B cell (primary cell): ENCODE data around the gene ATP10A. TPM values are rescaled to one million over a fixed set of nuclear protein-coding genes. Genes with fewer than 3 reads are reported as not detected.

ENCODE experiments used
- ATAC-seq: fragments of 200-7000 bp; cut with Tn5 transposase; one replicate; pipeline ENCODE4 v1.10.0; 2021; ENCODE audit warnings: low read depth, mild to moderate bottlenecking, moderate number of reproducible peaks, moderate library complexity
- CTCF ChIA-PET: fragments of 350-600 bp; sonication (Branson Sonifier 250); formaldehyde crosslinking; loops from one replicate; lab custom pipeline; 2021; ENCODE audit warnings: antibody characterized with exemption, inconsistent platforms; lab: Charles Lee
- POLR2A ChIA-PET: fragments of 350-600 bp; sonication (Branson Sonifier 250); formaldehyde crosslinking; loops from one replicate; lab custom pipeline; 2021; ENCODE audit warnings: antibody characterized with exemption; lab: Charles Lee
- DNase-seq: peaks from one replicate; pipeline ENCODE4 v3.0.0; 2013
- H2AFZ ChIP-seq: 2 replicates; pipeline ENCODE4 v1.6.1; 2012; ENCODE audit warnings: mild to moderate bottlenecking, low read depth, low read length; ENCODE audit not compliant: insufficient read depth, poor library complexity, severe bottlenecking
- H3K27ac ChIP-seq, 2 donors: 1 replicate in 1 of 2; 2 replicates in 1 of 2; pipeline ENCODE4 v1.5.1; 2012 to 2013; ENCODE audit warnings: low read length in 2 of 2, mild to moderate bottlenecking in 2 of 2, moderate library complexity in 1 of 2
- H3K27me3 ChIP-seq, 4 experiments: fragments of 200-600 bp in 1 of 4; sonication (generic) in 1 of 4; replicated peaks in 1 of 4; 1 replicate in 2 of 4; 2 replicates in 2 of 4; pipeline versions ENCODE4 v1.6.1 to v1.7.0; 2013 to 2016; ENCODE audit warnings: low read length in 3 of 4, mild to moderate bottlenecking in 2 of 4, mixed read lengths in 1 of 4, moderate library complexity in 1 of 4; ENCODE audit not compliant: insufficient read depth in 4 of 4, control insufficient read depth in 3 of 4; ENCODE audit errors: control extremely low read depth in 1 of 4
- H3K36me3 ChIP-seq, 2 experiments: replicated peaks in 1 of 2; 1 replicate in 1 of 2; 2 replicates in 1 of 2; pipeline versions ENCODE4 v1.6.1 to v1.7.1; 2013; ENCODE audit warnings: low read length in 1 of 2; ENCODE audit not compliant: insufficient read depth in 2 of 2, control insufficient read depth in 1 of 2; ENCODE audit errors: control extremely low read depth in 1 of 2, extremely low read depth in 1 of 2
- H3K4me1 ChIP-seq, 2 donors: fragments of 200-600 bp in 1 of 2; sonication (generic) in 1 of 2; 1 replicate in 1 of 2; 2 replicates in 1 of 2; pipeline versions ENCODE4 v1.5.1 to v1.6.1; 2013 to 2017; ENCODE audit warnings: low read length in 2 of 2; ENCODE audit not compliant: control insufficient read depth in 2 of 2, insufficient read depth in 2 of 2
- H3K4me2 ChIP-seq: replicated peaks from 2 replicates; pipeline ENCODE3; 2012; ENCODE audit warnings: mild to moderate bottlenecking, low read depth, low read length; ENCODE audit not compliant: poor library complexity, severe bottlenecking
- H3K4me3 ChIP-seq, 5 experiments: fragments of 200-600 bp in 1 of 5; sonication (generic) in 1 of 5; 1 replicate in 3 of 5; 2 replicates in 2 of 5; pipeline versions ENCODE4 v1.5.1 to v1.7.0; 2011 to 2016; ENCODE audit warnings: low read length in 4 of 5, mild to moderate bottlenecking in 4 of 5, low read depth in 2 of 5, control low read depth in 1 of 5, moderate library complexity in 1 of 5; ENCODE audit not compliant: insufficient read depth in 1 of 5; ENCODE audit errors: control extremely low read depth in 1 of 5, extremely low read depth in 1 of 5
- H3K79me2 ChIP-seq: fragments of 200-600 bp; sonication (generic); one replicate; pipeline ENCODE4 v1.6.0; 2016; ENCODE audit warnings: low read length; ENCODE audit not compliant: control insufficient read depth, insufficient read depth
- H3K9ac ChIP-seq: fragments of 200-600 bp; sonication (generic); 2 replicates; pipeline ENCODE4 v1.6.1; 2017; ENCODE audit warnings: mild to moderate bottlenecking, low read length, moderate library complexity
- H3K9me3 ChIP-seq, 3 donors: one replicate each; pipeline versions ENCODE4 v1.6.1 to v1.7.1; 2013; ENCODE audit warnings: low read length in 2 of 3; ENCODE audit not compliant: control insufficient read depth in 2 of 3, insufficient read depth in 1 of 3; ENCODE audit errors: control extremely low read depth in 1 of 3
- H4K20me1 ChIP-seq: 2 replicates; pipeline ENCODE4 v1.6.0; 2012; ENCODE audit warnings: mild to moderate bottlenecking, low read length; ENCODE audit not compliant: insufficient read depth, control insufficient read depth, poor library complexity, severe bottlenecking
- H3K27ac Mint-ChIP-seq: one replicate; pipeline ENCODE4 v1.8.0; 2021; ENCODE audit warnings: mixed read lengths
- H3K27me3 Mint-ChIP-seq: one replicate; pipeline ENCODE4 v1.8.0; 2021; ENCODE audit warnings: mixed read lengths
- H3K4me1 Mint-ChIP-seq: one replicate; pipeline ENCODE4 v1.8.0; 2021; ENCODE audit warnings: mixed read lengths
- H3K4me3 Mint-ChIP-seq: one replicate; pipeline ENCODE4 v1.8.0; 2021; ENCODE audit warnings: mixed read lengths
- H3K9me3 Mint-ChIP-seq: one replicate; pipeline ENCODE4 v1.8.0; 2022; ENCODE audit warnings: mixed read lengths; ENCODE audit not compliant: insufficient read depth
- EZH2 ChIP-seq: IDR thresholded peaks from 2 replicates; pipeline ENCODE4 v1.6.1; 2012; ENCODE audit warnings: borderline replicate concordance, low read depth, mild to moderate bottlenecking, moderate library complexity, low read length; ENCODE audit not compliant: insufficient read depth, poor library complexity, severe bottlenecking
- WGBS: methylation state at CpG from one replicate; pipeline ENCODE4 v1.1.5; 2013; ENCODE audit warnings: missing lambda C conversion rate; ENCODE audit not compliant: insufficient coverage; 5-methylcytosine and 5-hydroxymethylcytosine counted together
- intact Hi-C: fragments of 100-400 bp; cut with micrococcal nuclease; formaldehyde crosslinking; loops from one replicate; pipeline ENCODE4 v1.10.0; 2022
- polyA plus RNA-seq: library from polyadenylated mRNA; depleted of rRNA; stranded (reverse); fragments of >200 nt; gene quantifications from 2 replicates; pipeline ENCODE4 v1.2.3, GENCODE V29; 2012
- total RNA-seq, 2 donors: library from RNA; stranded (reverse); fragments of 120-200 nt in 1 of 2; gene quantifications; 1 replicate in 1 of 2; 2 replicates in 1 of 2; pipeline versions ENCODE4 v1.2.3 to v1.2.4, GENCODE V29; 2013 to 2022
- TF ChIP-seq, protein P1 (sequence below): fragments of 200-600 bp; IDR thresholded peaks from one replicate; pipeline ENCODE4 v1.8.0; 2022; ENCODE audit warnings: antibody characterized with exemption, mild to moderate bottlenecking

ATP10A gene
- total and polyA plus RNA-seq, 2 donors (not counting 1 experiment from before 2014, with no cell fraction given): 0.21 to 0.22 TPM

GRCh38 chr15:25701721-25702465 is 161.2 kb downstream of the ATP10A start:
- 89% methylated on average over 12 of the region's 19 CpGs for WGBS
- CTCF ChIA-PET: interaction anchor here (1.3 kb wide), 1 partner anchor 8 kb away, joined by 5 read pairs; no protein-coding TSS in a partner anchor

GRCh38 chr15:25700916-25701315 is 162.2 kb downstream of the ATP10A start:
- Histone ChIP-seq H3K36me3 (no peaks in the 10 kb centered on the region), H3K4me2 (no peak overlapping the region), H3K27ac (no peak overlapping the region), H2AFZ (no peak overlapping the region), H3K4me1 (no peaks in the 10 kb centered on the region), H3K79me2 (no peaks in the 10 kb centered on the region), H3K9me3 (no peaks in the 10 kb centered on the region), H4K20me1 (no peaks in the 10 kb centered on the region), H3K27me3 (no peaks in the 10 kb centered on the region), H3K4me3 (no peak overlapping the region), H3K9ac (no peak overlapping the region)
- ChIA-PET POLR2A (no interaction called here), CTCF (interaction anchor here (1.3 kb wide), 1 partner anchor 9 kb away, joined by 5 read pairs; no protein-coding TSS in a partner anchor)
- no peaks in the 10 kb centered on the region for H3K27me3 Mint-ChIP-seq
- H3K4me1 Mint-ChIP-seq: no peaks in the 10 kb centered on the region
- TF ChIP-seq EZH2: no peak
- TF ChIP-seq, protein P1, sequence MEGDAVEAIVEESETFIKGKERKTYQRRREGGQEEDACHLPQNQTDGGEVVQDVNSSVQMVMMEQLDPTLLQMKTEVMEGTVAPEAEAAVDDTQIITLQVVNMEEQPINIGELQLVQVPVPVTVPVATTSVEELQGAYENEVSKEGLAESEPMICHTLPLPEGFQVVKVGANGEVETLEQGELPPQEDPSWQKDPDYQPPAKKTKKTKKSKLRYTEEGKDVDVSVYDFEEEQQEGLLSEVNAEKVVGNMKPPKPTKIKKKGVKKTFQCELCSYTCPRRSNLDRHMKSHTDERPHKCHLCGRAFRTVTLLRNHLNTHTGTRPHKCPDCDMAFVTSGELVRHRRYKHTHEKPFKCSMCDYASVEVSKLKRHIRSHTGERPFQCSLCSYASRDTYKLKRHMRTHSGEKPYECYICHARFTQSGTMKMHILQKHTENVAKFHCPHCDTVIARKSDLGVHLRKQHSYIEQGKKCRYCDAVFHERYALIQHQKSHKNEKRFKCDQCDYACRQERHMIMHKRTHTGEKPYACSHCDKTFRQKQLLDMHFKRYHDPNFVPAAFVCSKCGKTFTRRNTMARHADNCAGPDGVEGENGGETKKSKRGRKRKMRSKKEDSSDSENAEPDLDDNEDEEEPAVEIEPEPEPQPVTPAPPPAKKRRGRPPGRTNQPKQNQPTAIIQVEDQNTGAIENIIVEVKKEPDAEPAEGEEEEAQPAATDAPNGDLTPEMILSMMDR: no peak
- ATAC-seq (no peak), DNase-seq (no peak)
- intact Hi-C loops: no loop called here
- WGBS: 97% methylated on average over 7 of the region's 7 CpGs
- H3K9me3 Mint-ChIP-seq: no peaks in the 10 kb centered on the region
- no peak overlapping the region for H3K27ac Mint-ChIP-seq
- no peak overlapping the region for H3K4me3 Mint-ChIP-seq

More at GRCh38 chr15:25701721-25702465, 161.2 kb downstream of the ATP10A start:
- DNase-seq: no peak
- Histone ChIP-seq H2AFZ (no peak overlapping the region), H3K4me2 (no peak overlapping the region), H4K20me1 (no peaks in the 10 kb centered on the region), H3K4me1 (no peaks in the 10 kb centered on the region), H3K36me3 (no peaks in the 10 kb centered on the region), H3K27me3 (no peaks in the 10 kb centered on the region), H3K9me3 (no peaks in the 10 kb centered on the region), H3K27ac (no peak overlapping the region), H3K9ac (no peak overlapping the region), H3K4me3 (no peak overlapping the region), H3K79me2 (no peaks in the 10 kb centered on the region)
- intact Hi-C loops: no loop called here
- H3K4me1 Mint-ChIP-seq: no peaks in the 10 kb centered on the region
- no peak overlapping the region for H3K27ac Mint-ChIP-seq
- no peak for ATAC-seq
- no peaks in the 10 kb centered on the region for H3K27me3 Mint-ChIP-seq
- TF ChIP-seq EZH2: no peak
- TF ChIP-seq, protein P1: no peak
- H3K9me3 Mint-ChIP-seq: no peaks in the 10 kb centered on the region
- POLR2A ChIA-PET: no interaction called here
- no peak overlapping the region for H3K4me3 Mint-ChIP-seq
